Measurements from ENCODE around the gene ZNF724. TPM values are rescaled to one million over a fixed set of nuclear protein-coding genes. Genes with fewer than 3 reads are reported as not detected.
"Not testable (repeated sequence)": the region's sequence is repeated elsewhere in the genome, so short reads cannot be mapped to it uniquely, and the experiment has no call there.

Gene ZNF724
- total RNA-seq, 4 donors from 2014 or later = 1.3 to 4.9 (median 3.1) TPM

GRCh38 chr19:23281663-23282276 is 31.6 kb upstream of the ZNF724 start:
- no peak for DNase-seq (ENCODE audit: low spot score)
- no peak for ATAC-seq (ENCODE audit: low FRiP score)
- TF ChIP-seq CTCF (IDR thresholded peaks at IDR 0.05) = no peak

GRCh38 chr19:23278118-23278517 is 27.9 kb upstream of the ZNF724 start:
- not testable (repeated sequence) for DNase-seq (ENCODE audit: low spot score); ATAC-seq (ENCODE audit: low FRiP score)

GRCh38 chr19:23273590-23274412 is 23.6 kb upstream of the ZNF724 start:
- DNase-seq (ENCODE audit: low spot score) = peak; percentile 83
- ATAC-seq (ENCODE audit: low FRiP score) = peak; percentile 99
- TF ChIP-seq CTCF (IDR thresholded peaks at IDR 0.05) = no peak

GRCh38 chr19:23273022-23273589 is 22.9 kb upstream of the ZNF724 start:
- DNase-seq (ENCODE audit: low spot score) (no peak), ATAC-seq (ENCODE audit: low FRiP score) (no peak)
- TF ChIP-seq CTCF (IDR thresholded peaks at IDR 0.05) = no peak

GRCh38 chr19:23263870-23264590 is 13.8 kb upstream of the ZNF724 start:
- DNase-seq (ENCODE audit: low spot score) (no peak), ATAC-seq (ENCODE audit: low FRiP score) (peak; percentile 59)
- no peak for TF ChIP-seq CTCF (IDR thresholded peaks at IDR 0.05)

GRCh38 chr19:23263396-23263795 is 13.2 kb upstream of the ZNF724 start:
- DNase-seq (ENCODE audit: low spot score) = no peak
- TF ChIP-seq CTCF (IDR thresholded peaks at IDR 0.05) = no peak
- no peak for ATAC-seq (ENCODE audit: low FRiP score)

GRCh38 chr19:23262920-23263319 is 12.7 kb upstream of the ZNF724 start:
- ATAC-seq (ENCODE audit: low FRiP score) = no peak
- no peak for TF ChIP-seq CTCF (IDR thresholded peaks at IDR 0.05)

More at GRCh38 chr19:23262920-23263319, 12.7 kb upstream of the ZNF724 start:
- no peak for DNase-seq (ENCODE audit: low spot score)

Data from omental fat pad (tissue), 4 donors.